ENCODE results near the gene SMO.

The SMO gene

GRCh38 chr7:129188372-129188891 is at the start of gene SMO:
SMO (plus strand) TSS chr7:129188633; CDS start chr7:129189152, 519 bp downstream.
- no peak for DNase-seq (ENCODE audit: low read depth)

- DNase-seq (ENCODE audit: low read depth) = no peak
These were observed 44.7 kb upstream of the SMO start for GRCh38 chr7:129143724-129144094.

GRCh38 chr7:129144095-129144833 is 44.2 kb upstream of the SMO start, which contains the start of gene TSPAN33:
TSPAN33 (plus strand) TSS chr7:129144707; CDS start chr7:129144981, 274 bp downstream.
- DNase-seq (ENCODE audit: low read depth) = peak; percentile 23

GRCh38 chr7:129144834-129145668 is 43.4 kb upstream of the SMO start:
- no peak for DNase-seq (ENCODE audit: low read depth)

- DNase-seq (ENCODE audit: low read depth) = no peak
These were observed 42.0 kb upstream of the SMO start for GRCh38 chr7:129146237-129146979.

GRCh38 chr7:129147731-129148130 is 40.7 kb upstream of the SMO start:
- DNase-seq (ENCODE audit: low read depth) = no peak

- no peak for DNase-seq (ENCODE audit: low read depth)
These were observed 38.9 kb upstream of the SMO start for GRCh38 chr7:129149511-129149910.

GRCh38 chr7:129150199-129150996 is 38.0 kb upstream of the SMO start:
- DNase-seq (ENCODE audit: low read depth) = no peak

- no peak for DNase-seq (ENCODE audit: low read depth)
These were observed 30.8 kb upstream of the SMO start for GRCh38 chr7:129157651-129158050.

GRCh38 chr7:129159539-129159938 is 28.9 kb upstream of the SMO start:
- DNase-seq (ENCODE audit: low read depth) = no peak

- no peak for DNase-seq (ENCODE audit: low read depth)
These were observed 28.1 kb upstream of the SMO start for GRCh38 chr7:129160161-129160905.

GRCh38 chr7:129161524-129162225 is 26.8 kb upstream of the SMO start:
- DNase-seq (ENCODE audit: low read depth) = no peak

GRCh38 chr7:129162732-129163131 is 25.7 kb upstream of the SMO start:
- DNase-seq (ENCODE audit: low read depth) = no peak

- peak; percentile 26 for DNase-seq (ENCODE audit: low read depth)
These were observed 24.4 kb upstream of the SMO start for GRCh38 chr7:129163875-129164544.

- DNase-seq (ENCODE audit: low read depth) = no peak
These were observed 21.7 kb upstream of the SMO start for GRCh38 chr7:129166745-129167144.

GRCh38 chr7:129167817-129168216 is 20.6 kb upstream of the SMO start:
- DNase-seq (ENCODE audit: low read depth) = no peak

- no peak for DNase-seq (ENCODE audit: low read depth)
These were observed 20.0 kb upstream of the SMO start for GRCh38 chr7:129168231-129169021.

- DNase-seq (ENCODE audit: low read depth) = no peak
These were observed 19.2 kb upstream of the SMO start for GRCh38 chr7:129169171-129169671.
